GM13976 (cell line): ENCODE results near the gene VTN.

ENCODE experiments used
- DNase-seq: peaks from one replicate; pipeline ENCODE4 v3.0.0; 2012; ENCODE audit warnings: low spot score
- CTCF ChIP-seq: IDR thresholded peaks from 2 replicates; pipeline ENCODE4 v1.5.1; 2012; ENCODE audit warnings: borderline replicate concordance, mild to moderate bottlenecking; ENCODE audit not compliant: insufficient read depth; ENCODE audit errors: extremely low read depth, missing control alignments, control extremely low read depth
- in situ Hi-C: fragments of 300-500 bp; cut with MboI; formaldehyde crosslinking; loops from one replicate; pipeline ENCODE4 v1.12.0; 2022; ENCODE audit warnings: low sequenced_read_pairs, mixed read lengths, inconsistent platforms; ENCODE audit not compliant: unreplicated experiment

Gene VTN

GRCh38 chr17:28402844-28403243 is 32.7 kb upstream of the VTN start:
- no peak for DNase-seq
- TF ChIP-seq CTCF, result no peak
- in situ Hi-C loops, result no loop called here

- no peak for DNase-seq
- in situ Hi-C loops, result no loop called here
- no peak for TF ChIP-seq CTCF
Measured at GRCh38 chr17:28402224-28402630, 32.1 kb upstream of the VTN start.

GRCh38 chr17:28399808-28400207 is 29.7 kb upstream of the VTN start:
- TF ChIP-seq CTCF, result no peak
- no peak for DNase-seq
- in situ Hi-C loops, result no loop called here

- no peak for TF ChIP-seq CTCF
- no peak for DNase-seq
- in situ Hi-C loops, result no loop called here
Measured at GRCh38 chr17:28398280-28398981, 28.3 kb upstream of the VTN start.

GRCh38 chr17:28397687-28398279 is 27.7 kb upstream of the VTN start:
- no peak for DNase-seq
- in situ Hi-C loops, result no loop called here
- no peak for TF ChIP-seq CTCF

GRCh38 chr17:28397275-28397674 is 27.2 kb upstream of the VTN start:
- DNase-seq, result no peak
- TF ChIP-seq CTCF, result no peak
- in situ Hi-C loops, result no loop called here
